ENCODE results near the gene WWOX. TPM values are rescaled to one million over a fixed set of nuclear protein-coding genes. Genes with fewer than 3 reads are reported as not detected.

WWOX gene
- total RNA-seq, 1 donor from 2014 or later = 43.2 TPM

- Mint-ChIP-seq H3K36me3 (ENCODE audit: insufficient read depth) (peaks cover 6% of the 10 kb centered on the region), H3K9me3 (ENCODE audit: low read depth) (peaks cover 4% of the 10 kb centered on the region), H3K27ac (no peak overlapping the region), H3K4me1 (ENCODE audit: low read depth) (peaks cover 10% of the 10 kb centered on the region), H3K27me3 (no peaks in the 10 kb centered on the region), H3K4me3 (ENCODE audit: low read depth) (no peak overlapping the region)
- TF ChIP-seq, protein P1, sequence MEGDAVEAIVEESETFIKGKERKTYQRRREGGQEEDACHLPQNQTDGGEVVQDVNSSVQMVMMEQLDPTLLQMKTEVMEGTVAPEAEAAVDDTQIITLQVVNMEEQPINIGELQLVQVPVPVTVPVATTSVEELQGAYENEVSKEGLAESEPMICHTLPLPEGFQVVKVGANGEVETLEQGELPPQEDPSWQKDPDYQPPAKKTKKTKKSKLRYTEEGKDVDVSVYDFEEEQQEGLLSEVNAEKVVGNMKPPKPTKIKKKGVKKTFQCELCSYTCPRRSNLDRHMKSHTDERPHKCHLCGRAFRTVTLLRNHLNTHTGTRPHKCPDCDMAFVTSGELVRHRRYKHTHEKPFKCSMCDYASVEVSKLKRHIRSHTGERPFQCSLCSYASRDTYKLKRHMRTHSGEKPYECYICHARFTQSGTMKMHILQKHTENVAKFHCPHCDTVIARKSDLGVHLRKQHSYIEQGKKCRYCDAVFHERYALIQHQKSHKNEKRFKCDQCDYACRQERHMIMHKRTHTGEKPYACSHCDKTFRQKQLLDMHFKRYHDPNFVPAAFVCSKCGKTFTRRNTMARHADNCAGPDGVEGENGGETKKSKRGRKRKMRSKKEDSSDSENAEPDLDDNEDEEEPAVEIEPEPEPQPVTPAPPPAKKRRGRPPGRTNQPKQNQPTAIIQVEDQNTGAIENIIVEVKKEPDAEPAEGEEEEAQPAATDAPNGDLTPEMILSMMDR (IDR thresholded peaks at IDR 0.05; ENCODE audit: unreplicated experiment) = no peak
- DNase-seq (ENCODE audit: low spot score, unreplicated experiment) = no peak
Measured at GRCh38 chr16:78218856-78219651, 119.6 kb downstream of the WWOX start.

DNA sequence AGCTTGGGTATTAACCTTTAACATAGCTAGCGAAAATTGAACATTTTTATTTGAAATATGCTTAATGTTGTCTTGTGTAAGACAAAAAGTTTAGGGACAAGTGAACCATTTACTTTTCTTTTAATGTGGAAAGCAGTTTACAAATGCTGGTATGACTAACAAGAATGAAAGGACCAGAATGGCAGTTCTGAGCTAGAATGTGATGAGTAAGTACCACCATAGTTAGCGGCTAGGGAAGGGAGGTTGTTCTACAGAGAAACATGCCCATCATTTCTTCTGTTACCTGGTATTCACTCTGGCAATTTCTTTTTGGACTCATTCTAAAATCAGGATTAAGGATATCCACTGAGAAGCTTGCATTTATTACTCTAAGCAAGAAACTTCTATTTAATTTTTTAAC lies 121.1 kb downstream of the WWOX start:
- TF ChIP-seq, protein P1 (IDR thresholded peaks at IDR 0.05; ENCODE audit: unreplicated experiment) = no peak
- Mint-ChIP-seq H3K27ac (no peak overlapping the region), H3K9me3 (ENCODE audit: low read depth) (no peaks in the 10 kb centered on the region), H3K4me3 (ENCODE audit: low read depth) (no peak overlapping the region), H3K27me3 (no peaks in the 10 kb centered on the region), H3K36me3 (ENCODE audit: insufficient read depth) (peaks cover 3% of the 10 kb centered on the region), H3K4me1 (ENCODE audit: low read depth) (no peaks in the 10 kb centered on the region)
- DNase-seq (ENCODE audit: low spot score, unreplicated experiment) = no peak

DNA sequence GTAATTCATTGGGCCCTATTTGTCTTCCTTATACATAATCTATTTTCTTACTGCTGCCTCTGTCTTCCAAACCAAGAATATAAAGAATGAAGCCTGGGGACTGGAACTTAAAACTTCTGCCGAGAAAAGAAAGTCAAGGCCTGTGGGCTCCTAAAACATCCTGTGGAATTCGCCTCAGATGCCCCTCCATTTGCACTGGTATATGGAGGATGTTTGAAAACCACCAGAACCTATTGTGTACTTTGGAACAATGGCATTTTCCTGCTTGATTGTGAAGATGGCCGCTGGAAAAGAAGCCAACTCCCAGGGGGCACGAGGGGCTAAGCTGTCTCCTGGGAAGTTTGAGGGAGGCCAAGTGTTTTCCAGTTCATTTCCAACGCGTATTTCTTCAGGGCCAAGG lies 122.4 kb downstream of the WWOX start:
- peaks cover 3% of the 10 kb centered on the region for H3K36me3 Mint-ChIP-seq (ENCODE audit: insufficient read depth)
- no peaks in the 10 kb centered on the region for H3K9me3 Mint-ChIP-seq (ENCODE audit: low read depth)
- H3K27ac Mint-ChIP-seq = no peak overlapping the region
- TF ChIP-seq, protein P1 (IDR thresholded peaks at IDR 0.05; ENCODE audit: unreplicated experiment) = no peak
- peaks cover 1% of the 10 kb centered on the region for H3K4me1 Mint-ChIP-seq (ENCODE audit: low read depth)
- DNase-seq (ENCODE audit: low spot score, unreplicated experiment) = no peak
- no peak overlapping the region for H3K4me3 Mint-ChIP-seq (ENCODE audit: low read depth)
- no peaks in the 10 kb centered on the region for H3K27me3 Mint-ChIP-seq

DNA sequence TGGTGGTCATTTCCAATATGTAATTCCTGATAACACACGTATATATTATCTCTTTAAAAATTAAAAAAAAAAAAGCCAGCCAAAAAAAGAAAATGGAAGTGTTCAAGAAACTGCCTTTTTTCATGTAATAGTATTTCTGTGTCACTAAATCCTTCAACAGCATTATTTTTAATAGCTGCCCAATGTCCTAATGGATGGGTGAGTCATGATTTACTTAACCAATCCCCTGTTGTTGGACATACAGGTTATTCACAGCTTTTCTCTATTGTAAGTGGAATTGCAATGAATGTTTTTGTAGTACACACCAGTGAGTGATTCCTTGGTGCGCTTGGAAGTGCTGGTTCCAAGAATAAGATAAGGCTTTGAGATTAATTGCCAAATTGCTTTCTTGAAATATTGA lies 124.9 kb downstream of the WWOX start:
- H3K27me3 Mint-ChIP-seq = no peaks in the 10 kb centered on the region
- peaks cover 1% of the 10 kb centered on the region for H3K4me1 Mint-ChIP-seq (ENCODE audit: low read depth)
- DNase-seq (ENCODE audit: low spot score, unreplicated experiment) = no peak
- H3K4me3 Mint-ChIP-seq (ENCODE audit: low read depth) = no peak overlapping the region
- no peaks in the 10 kb centered on the region for H3K36me3 Mint-ChIP-seq (ENCODE audit: insufficient read depth)
- H3K27ac Mint-ChIP-seq = no peak overlapping the region
- TF ChIP-seq, protein P1 (IDR thresholded peaks at IDR 0.05; ENCODE audit: unreplicated experiment) = no peak
- no peaks in the 10 kb centered on the region for H3K9me3 Mint-ChIP-seq (ENCODE audit: low read depth)

DNA sequence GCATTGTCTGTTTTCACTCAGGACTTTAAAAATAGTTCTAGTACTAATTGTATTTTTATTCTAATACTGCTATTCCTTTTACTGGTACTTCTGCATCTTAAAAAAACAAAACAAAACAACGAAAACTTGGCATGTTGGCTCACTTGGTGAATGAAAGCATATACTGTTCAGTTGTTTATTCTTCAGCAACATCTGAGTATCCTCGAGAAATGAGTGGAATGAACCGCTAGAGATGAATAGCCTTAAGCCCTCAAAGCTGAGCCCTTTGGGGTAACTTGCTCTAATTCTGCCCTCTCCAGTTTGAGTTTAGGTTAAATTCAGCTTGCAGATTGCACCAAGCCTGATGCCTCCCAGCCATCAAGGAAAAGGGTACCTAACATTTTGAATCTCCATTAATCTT lies 126.5 kb downstream of the WWOX start:
- DNase-seq (ENCODE audit: low spot score, unreplicated experiment) = no peak
- no peaks in the 10 kb centered on the region for H3K27me3 Mint-ChIP-seq
- no peak overlapping the region for H3K27ac Mint-ChIP-seq
- no peaks in the 10 kb centered on the region for H3K9me3 Mint-ChIP-seq (ENCODE audit: low read depth)
- TF ChIP-seq, protein P1 (IDR thresholded peaks at IDR 0.05; ENCODE audit: unreplicated experiment) = no peak
- peaks cover 1% of the 10 kb centered on the region for H3K4me1 Mint-ChIP-seq (ENCODE audit: low read depth)
- no peaks in the 10 kb centered on the region for H3K36me3 Mint-ChIP-seq (ENCODE audit: insufficient read depth)
- H3K4me3 Mint-ChIP-seq (ENCODE audit: low read depth) = no peak overlapping the region
